ENCODE data around the gene SFRP4. TPM values are rescaled to one million over a fixed set of nuclear protein-coding genes. Genes with fewer than 3 reads are reported as not detected.

The SFRP4 gene
- total RNA-seq, 1 donor from 2014 or later = 0.25 TPM

DNA sequence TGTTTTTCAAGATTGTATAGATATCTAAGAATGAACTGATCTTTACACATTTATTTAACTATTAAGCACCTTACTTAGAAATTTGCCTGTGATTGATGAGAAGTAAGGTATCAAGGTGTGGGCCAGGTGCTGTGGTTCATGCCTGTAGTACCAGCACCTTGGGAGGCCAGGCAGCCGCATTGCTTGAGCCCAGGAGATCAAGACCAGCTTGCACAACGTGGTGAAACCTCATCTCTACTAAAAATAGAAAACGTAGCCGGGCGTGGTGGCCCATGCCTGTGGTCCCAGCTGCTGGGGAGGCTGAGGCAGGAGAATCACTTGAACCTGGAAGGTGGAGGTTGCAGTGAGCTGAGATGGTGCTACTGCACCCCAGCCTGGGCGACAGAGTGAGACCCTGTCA is 34.5 kb downstream of the SFRP4 start:
- Mint-ChIP-seq H3K4me1 (ENCODE audit: low read depth) (no peaks in the 10 kb centered on the region), H3K36me3 (ENCODE audit: low read depth) (no peaks in the 10 kb centered on the region), H3K9me3 (ENCODE audit: low read depth) (peaks cover 3% of the 10 kb centered on the region), H3K27me3 (ENCODE audit: low read depth) (peaks cover 24% of the 10 kb centered on the region), H3K27ac (ENCODE audit: unreplicated experiment) (no peak overlapping the region), H3K4me3 (ENCODE audit: unreplicated experiment) (no peak overlapping the region)
- no peak for TF ChIP-seq CTCF (IDR thresholded peaks at IDR 0.05)
- DNase-seq (ENCODE audit: low spot score) = no peak

Other genes starting within 250 kb of the SFRP4 start
- gene GPR141, start 233.1 kb downstream of the SFRP4 start, total RNA-seq = not detected in 3 replicates
- gene NME8, start 68.2 kb downstream of the SFRP4 start, total RNA-seq = not detected in 3 replicates
- 20.1 to 30.0 TPM (median 28.9 TPM) in 3 replicates for gene EPDR1, start 3.8 kb upstream of the SFRP4 start, total RNA-seq